Glutamatergic neuron (in vitro differentiated cells): ENCODE data around the gene NUP210. TPM values are rescaled to one million over a fixed set of nuclear protein-coding genes. Genes with fewer than 3 reads are reported as not detected.

ENCODE experiments used
- DNase-seq: peaks from one replicate; pipeline ENCODE4 v3.0.0; 2022
- H3K27ac Mint-ChIP-seq: one replicate; pipeline ENCODE4 v1.8.0; 2020; ENCODE audit warnings: mild to moderate bottlenecking, mixed read lengths, inconsistent platforms; ENCODE audit not compliant: unreplicated experiment
- H3K27me3 Mint-ChIP-seq: one replicate; pipeline ENCODE4 v1.8.0; 2020; ENCODE audit warnings: mild to moderate bottlenecking, moderate library complexity, mixed read lengths, inconsistent platforms; ENCODE audit not compliant: unreplicated experiment
- H3K36me3 Mint-ChIP-seq: one replicate; pipeline ENCODE4 v1.8.0; 2020; ENCODE audit warnings: mild to moderate bottlenecking, mixed read lengths, inconsistent platforms; ENCODE audit not compliant: unreplicated experiment
- H3K4me1 Mint-ChIP-seq: one replicate; pipeline ENCODE4 v1.8.0; 2020; ENCODE audit warnings: mild to moderate bottlenecking, low read depth, mixed read lengths, inconsistent platforms; ENCODE audit not compliant: unreplicated experiment
- H3K4me3 Mint-ChIP-seq: one replicate; pipeline ENCODE4 v1.8.0; 2020; ENCODE audit warnings: mild to moderate bottlenecking, mixed read lengths, inconsistent platforms; ENCODE audit not compliant: unreplicated experiment
- H3K9me3 Mint-ChIP-seq: one replicate; pipeline ENCODE4 v1.8.0; 2020; ENCODE audit warnings: mild to moderate bottlenecking, moderate library complexity, mixed read lengths, inconsistent platforms; ENCODE audit not compliant: unreplicated experiment
- total RNA-seq: library from RNA; stranded (reverse); fragmentation: NEBNext Ultra II Directional; extraction: Animal tissue kit (Norgen Biotek cat#: 25700); gene quantifications from one replicate; pipeline ENCODE4 v1.2.1, GENCODE V29; 2021; ENCODE audit not compliant: unreplicated experiment
- TF ChIP-seq, protein P1 (sequence below): fragments of 200-600 bp; sonication (generic); IDR thresholded peaks from one replicate; pipeline ENCODE4 v1.5.0; 2021; ENCODE audit not compliant: partially characterized antibody, unreplicated experiment

Gene NUP210
- total RNA-seq, 1 donor from 2014 or later, result 2.4 TPM

DNA sequence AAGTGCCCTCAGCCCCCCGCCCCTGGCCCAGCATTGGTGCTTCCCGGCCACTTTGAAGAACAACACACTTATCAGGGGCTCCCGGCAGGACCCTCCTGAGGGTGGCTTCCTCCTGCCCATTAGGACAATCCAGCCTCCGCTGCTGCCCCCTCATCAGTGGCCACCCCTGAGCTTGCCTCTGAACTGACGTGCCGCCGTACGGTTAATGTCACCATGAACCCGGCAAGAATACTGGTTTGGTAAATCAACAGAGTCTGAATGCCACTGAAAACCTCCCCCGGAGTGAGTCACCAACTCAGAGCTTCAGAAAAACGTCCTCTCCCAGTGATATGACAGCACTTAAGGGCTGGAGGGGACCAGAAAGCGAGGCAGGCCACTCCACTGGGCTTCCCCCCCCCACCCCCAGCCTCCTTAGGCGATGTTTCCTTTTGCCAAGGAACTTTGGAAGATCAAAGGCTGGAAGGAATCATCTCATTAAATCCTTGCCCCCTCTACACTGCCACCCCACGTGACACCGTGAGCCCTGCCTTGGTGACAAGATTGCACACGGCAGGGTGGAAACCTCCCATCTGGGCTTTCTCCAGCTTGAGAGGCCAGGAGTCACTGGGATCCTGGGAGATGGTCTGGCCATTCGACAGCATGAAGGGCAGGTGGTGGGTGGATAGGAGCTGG is 142.1 kb downstream of the NUP210 start:
- H3K9me3 Mint-ChIP-seq, result peaks cover 10% of the 10 kb centered on the region
- peaks cover 11% of the 10 kb centered on the region for H3K4me1 Mint-ChIP-seq
- no peaks in the 10 kb centered on the region for H3K36me3 Mint-ChIP-seq
- peak overlapping the region; percentile 46 for H3K27ac Mint-ChIP-seq
- TF ChIP-seq, protein P1, sequence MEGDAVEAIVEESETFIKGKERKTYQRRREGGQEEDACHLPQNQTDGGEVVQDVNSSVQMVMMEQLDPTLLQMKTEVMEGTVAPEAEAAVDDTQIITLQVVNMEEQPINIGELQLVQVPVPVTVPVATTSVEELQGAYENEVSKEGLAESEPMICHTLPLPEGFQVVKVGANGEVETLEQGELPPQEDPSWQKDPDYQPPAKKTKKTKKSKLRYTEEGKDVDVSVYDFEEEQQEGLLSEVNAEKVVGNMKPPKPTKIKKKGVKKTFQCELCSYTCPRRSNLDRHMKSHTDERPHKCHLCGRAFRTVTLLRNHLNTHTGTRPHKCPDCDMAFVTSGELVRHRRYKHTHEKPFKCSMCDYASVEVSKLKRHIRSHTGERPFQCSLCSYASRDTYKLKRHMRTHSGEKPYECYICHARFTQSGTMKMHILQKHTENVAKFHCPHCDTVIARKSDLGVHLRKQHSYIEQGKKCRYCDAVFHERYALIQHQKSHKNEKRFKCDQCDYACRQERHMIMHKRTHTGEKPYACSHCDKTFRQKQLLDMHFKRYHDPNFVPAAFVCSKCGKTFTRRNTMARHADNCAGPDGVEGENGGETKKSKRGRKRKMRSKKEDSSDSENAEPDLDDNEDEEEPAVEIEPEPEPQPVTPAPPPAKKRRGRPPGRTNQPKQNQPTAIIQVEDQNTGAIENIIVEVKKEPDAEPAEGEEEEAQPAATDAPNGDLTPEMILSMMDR, result no peak
- DNase-seq, result no peak
- H3K27me3 Mint-ChIP-seq, result peaks cover 9% of the 10 kb centered on the region
- H3K4me3 Mint-ChIP-seq, result peak overlapping the region; percentile 12

DNA sequence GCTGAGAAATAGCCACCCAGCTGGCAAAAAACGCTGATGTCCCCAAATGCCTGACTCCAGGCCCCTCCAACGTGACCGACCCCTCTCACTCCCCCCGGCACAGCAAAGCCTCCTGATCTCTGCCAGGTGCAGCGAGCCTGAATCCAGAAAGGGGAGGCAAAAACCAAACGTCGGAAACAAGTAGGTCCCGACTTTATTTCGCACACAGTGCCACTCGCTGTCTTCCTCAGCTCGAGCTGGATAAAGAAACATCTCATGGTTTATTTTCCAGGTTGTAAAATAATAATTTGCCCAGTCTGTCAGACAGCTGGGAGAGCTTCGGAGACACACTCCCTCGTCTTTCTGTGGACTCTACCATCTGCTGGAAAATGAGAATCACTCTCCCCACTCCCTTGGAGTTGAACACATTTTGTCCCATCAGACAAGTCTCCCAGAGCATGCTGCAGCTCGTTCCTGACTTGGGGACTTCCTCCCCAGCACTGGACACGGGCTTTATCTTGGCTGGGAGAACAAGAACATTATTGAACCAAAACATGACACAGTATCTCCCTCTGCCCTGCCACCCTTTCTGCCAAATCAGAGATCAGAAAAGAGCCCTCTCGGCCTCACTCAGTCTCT is 142.8 kb downstream of the NUP210 start:
- Mint-ChIP-seq H3K4me3 (peak overlapping the region; percentile 12), H3K9me3 (peaks cover 12% of the 10 kb centered on the region), H3K27ac (peak overlapping the region; percentile 46), H3K36me3 (no peaks in the 10 kb centered on the region), H3K27me3 (peaks cover 9% of the 10 kb centered on the region), H3K4me1 (peaks cover 11% of the 10 kb centered on the region)
- DNase-seq, result no peak
- TF ChIP-seq, protein P1, result no peak

DNA sequence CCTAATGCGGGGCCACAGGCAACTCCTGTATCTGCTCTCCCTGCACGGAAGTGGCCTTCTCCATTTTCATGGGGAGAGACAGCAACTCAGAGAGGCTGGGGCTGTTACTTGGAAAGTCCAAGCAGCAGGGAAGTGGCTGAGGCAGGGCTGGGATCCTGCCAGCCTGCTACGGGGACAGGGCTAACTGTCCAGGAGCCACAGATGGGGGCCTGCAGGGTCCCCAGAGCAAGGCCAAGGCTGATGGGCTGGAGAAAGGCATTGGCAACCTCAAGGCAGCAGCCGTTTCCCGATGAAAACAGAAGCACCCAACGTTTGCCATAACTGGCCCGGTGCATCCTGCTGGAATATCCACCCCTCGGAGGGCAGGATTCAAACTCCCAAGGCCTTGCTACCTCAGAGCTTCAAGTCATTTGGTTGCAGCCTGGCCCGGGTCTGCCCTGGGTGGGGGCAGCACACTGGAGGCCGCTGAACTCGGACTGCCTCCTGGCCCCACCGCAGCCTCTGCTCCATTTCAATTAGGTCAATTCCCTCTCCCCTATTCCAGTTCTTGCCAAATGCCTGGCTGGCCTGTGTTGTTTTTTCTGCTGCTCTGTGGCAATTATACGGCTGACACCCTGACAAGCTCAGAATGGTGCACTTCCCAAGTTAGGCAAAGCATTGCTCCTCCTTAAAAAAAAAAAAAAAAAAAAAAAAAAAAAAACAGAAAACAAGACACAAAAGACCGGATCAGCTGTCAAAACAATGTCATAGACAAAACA is 143.5 kb downstream of the NUP210 start:
- Mint-ChIP-seq H3K4me1 (peaks cover 11% of the 10 kb centered on the region), H3K9me3 (peaks cover 12% of the 10 kb centered on the region), H3K27me3 (peaks cover 8% of the 10 kb centered on the region), H3K27ac (no peak overlapping the region), H3K36me3 (no peaks in the 10 kb centered on the region), H3K4me3 (peak overlapping the region; percentile 52)
- TF ChIP-seq, protein P1, result no peak
- DNase-seq, result peak; percentile 15

DNA sequence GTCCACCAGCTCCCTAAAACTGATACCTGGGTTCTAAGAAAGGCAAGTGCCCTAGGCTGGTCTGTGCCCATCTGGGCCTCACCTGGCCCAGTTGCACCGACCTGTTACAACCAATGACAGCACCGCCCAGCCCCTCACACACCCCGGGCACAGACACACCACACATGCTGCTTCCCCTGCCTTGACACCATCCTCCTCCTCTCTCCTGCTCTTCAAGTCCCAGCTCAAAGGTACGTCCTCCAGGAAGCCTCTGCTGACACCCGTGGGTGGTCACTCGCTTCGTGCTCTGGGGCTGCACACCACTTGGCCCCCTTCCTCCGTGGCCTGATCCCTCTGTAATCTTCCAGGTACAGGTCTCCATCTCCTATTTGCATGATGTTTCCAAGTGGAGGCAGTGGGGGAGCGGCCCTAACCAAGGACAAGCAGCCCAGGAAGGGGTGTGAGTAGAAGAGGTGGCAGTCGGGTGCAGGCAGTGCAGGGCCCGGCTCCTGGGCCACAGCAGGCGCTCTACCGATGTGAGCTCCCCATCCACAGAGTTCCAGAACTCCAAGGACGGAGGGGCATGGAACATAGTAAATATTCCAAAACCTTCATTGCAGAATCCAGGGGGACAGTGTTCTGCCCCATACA is 144.6 kb downstream of the NUP210 start:
- H3K27ac Mint-ChIP-seq, result no peak overlapping the region
- peaks cover 10% of the 10 kb centered on the region for H3K4me1 Mint-ChIP-seq

More for the DNA sequence above, 144.6 kb downstream of the NUP210 start:
- Mint-ChIP-seq H3K4me3 (no peak overlapping the region), H3K27me3 (peaks cover 7% of the 10 kb centered on the region), H3K36me3 (no peaks in the 10 kb centered on the region), H3K9me3 (peaks cover 11% of the 10 kb centered on the region)
- no peak for DNase-seq
- TF ChIP-seq, protein P1, result no peak
